ENCODE data around the gene NAALADL1. TPM values are rescaled to one million over a fixed set of nuclear protein-coding genes. Genes with fewer than 3 reads are reported as not detected.

The NAALADL1 gene
- total RNA-seq, 2 donors from 2014 or later, result 2.2 to 4.5 TPM

DNA sequence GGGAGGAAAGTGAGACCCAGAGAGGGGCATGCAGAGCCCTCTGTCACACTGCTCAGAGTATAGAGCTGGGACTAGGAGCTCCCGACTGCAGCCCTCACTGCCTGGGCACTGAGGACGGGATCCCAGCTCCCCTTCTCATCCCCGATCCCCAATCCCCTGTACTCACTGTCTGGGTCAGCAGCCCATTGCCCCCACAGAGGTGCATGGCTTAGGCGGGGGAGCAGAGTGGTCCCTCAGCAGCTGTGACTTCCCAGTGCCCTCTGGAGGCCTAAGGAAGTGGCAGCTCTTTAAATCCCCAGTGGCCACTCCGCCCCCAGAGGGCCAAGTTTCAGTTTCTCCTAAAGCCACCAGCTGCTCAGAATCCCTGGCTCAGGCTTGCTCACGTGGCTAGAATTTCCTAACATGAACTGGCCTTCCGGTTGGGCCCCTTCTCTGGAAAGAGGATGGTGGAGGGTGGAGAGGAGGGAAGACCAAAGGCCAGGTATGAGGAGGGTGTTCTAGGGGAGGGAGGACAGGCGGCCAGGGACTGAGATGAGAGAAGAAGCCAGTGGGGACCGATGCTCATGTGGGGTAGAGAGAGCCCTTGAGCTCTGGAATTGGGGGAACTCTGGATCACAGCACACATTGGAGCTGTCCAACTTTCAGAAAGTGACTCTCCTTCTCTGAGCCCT, 61.5 kb downstream of the NAALADL1 start, which contains the start of gene BATF2:
TSS of gene BATF2 (minus strand) at position 262 of the 671 bp plus-strand sequence. CDS start at position 205, 57 bp downstream.
- Histone ChIP-seq H3K4me3 (ENCODE audit: low read length) (no peak within 1 kb of the TSS), H3K27ac (ENCODE audit: low read depth, low read length) (no peak within 1 kb of the TSS), H3K27me3 (ENCODE audit: control insufficient read depth, insufficient read depth, low read length, poor library complexity, severe bottlenecking) (no peaks in the 10 kb centered on the region), H3K9me3 (ENCODE audit: control insufficient read depth, low read length) (no peaks in the 10 kb centered on the region), H3K9ac (ENCODE audit: extremely low read depth, low read length, poor library complexity, severe bottlenecking) (no peak within 1 kb of the TSS), H3K36me3 (ENCODE audit: control insufficient read depth, insufficient read depth, low read length) (no peaks in the 10 kb centered on the region), H3K4me1 (ENCODE audit: control insufficient read depth, insufficient read depth, low read length) (no peaks in the 10 kb centered on the region)
- peak; percentile 92 for DNase-seq
- WGBS, 2 experiments (ENCODE audit: insufficient coverage in 1 of 2, insufficient read length in 1 of 2), result 21 to 37% methylated on average over 3 to 9 of the region's 9 CpGs
- no peaks in the 10 kb centered on the region for H3K36me3 Mint-ChIP-seq (ENCODE audit: low read depth)
- no peaks in the 10 kb centered on the region for H3K9me3 Mint-ChIP-seq
- H3K4me3 Mint-ChIP-seq, result peak within 1 kb of the TSS; percentile 5
- no peak within 1 kb of the TSS for H3K27ac Mint-ChIP-seq
- H3K27me3 Mint-ChIP-seq (ENCODE audit: insufficient read depth), result no peaks in the 10 kb centered on the region
- peaks cover 7% of the 10 kb centered on the region for H3K4me1 Mint-ChIP-seq
- TF ChIP-seq, protein P1, sequence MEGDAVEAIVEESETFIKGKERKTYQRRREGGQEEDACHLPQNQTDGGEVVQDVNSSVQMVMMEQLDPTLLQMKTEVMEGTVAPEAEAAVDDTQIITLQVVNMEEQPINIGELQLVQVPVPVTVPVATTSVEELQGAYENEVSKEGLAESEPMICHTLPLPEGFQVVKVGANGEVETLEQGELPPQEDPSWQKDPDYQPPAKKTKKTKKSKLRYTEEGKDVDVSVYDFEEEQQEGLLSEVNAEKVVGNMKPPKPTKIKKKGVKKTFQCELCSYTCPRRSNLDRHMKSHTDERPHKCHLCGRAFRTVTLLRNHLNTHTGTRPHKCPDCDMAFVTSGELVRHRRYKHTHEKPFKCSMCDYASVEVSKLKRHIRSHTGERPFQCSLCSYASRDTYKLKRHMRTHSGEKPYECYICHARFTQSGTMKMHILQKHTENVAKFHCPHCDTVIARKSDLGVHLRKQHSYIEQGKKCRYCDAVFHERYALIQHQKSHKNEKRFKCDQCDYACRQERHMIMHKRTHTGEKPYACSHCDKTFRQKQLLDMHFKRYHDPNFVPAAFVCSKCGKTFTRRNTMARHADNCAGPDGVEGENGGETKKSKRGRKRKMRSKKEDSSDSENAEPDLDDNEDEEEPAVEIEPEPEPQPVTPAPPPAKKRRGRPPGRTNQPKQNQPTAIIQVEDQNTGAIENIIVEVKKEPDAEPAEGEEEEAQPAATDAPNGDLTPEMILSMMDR (conservative IDR thresholded peaks at IDR 0.05), result peak; percentile 78

DNA sequence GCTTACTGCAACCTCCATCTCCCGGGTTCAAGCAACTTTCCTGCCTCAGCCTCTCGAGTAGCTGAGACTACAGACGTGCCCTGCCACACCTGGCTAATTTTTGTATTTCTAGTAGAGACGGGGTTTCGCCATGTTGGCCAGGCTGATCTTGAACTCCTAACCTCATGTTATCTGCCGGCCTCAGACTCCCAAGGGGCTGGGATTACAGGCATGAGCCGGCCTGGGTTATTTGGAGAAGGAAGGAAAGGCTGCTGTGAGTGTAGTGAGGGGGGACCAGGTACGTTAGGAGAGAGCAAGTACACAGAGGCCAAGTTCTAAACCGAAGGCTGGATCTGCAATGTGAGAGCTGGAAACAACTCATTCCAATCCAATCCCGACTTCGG, 62.0 kb downstream of the NAALADL1 start:
- Histone ChIP-seq H3K36me3 (ENCODE audit: control insufficient read depth, insufficient read depth, low read length) (no peaks in the 10 kb centered on the region), H3K4me1 (ENCODE audit: control insufficient read depth, insufficient read depth, low read length) (no peaks in the 10 kb centered on the region), H3K27me3 (ENCODE audit: control insufficient read depth, insufficient read depth, low read length, poor library complexity, severe bottlenecking) (no peaks in the 10 kb centered on the region), H3K27ac (ENCODE audit: low read depth, low read length) (no peak overlapping the region), H3K9me3 (ENCODE audit: control insufficient read depth, low read length) (no peaks in the 10 kb centered on the region), H3K4me3 (ENCODE audit: low read length) (no peak overlapping the region), H3K9ac (ENCODE audit: extremely low read depth, low read length, poor library complexity, severe bottlenecking) (no peak overlapping the region)
- 80% methylated on average over 7 to 11 of the region's 11 CpGs for WGBS, 2 experiments (ENCODE audit: insufficient coverage in 1 of 2, insufficient read length in 1 of 2)
- Mint-ChIP-seq H3K4me3 (peak overlapping the region; percentile 5), H3K27ac (no peak overlapping the region), H3K9me3 (no peaks in the 10 kb centered on the region), H3K27me3 (ENCODE audit: insufficient read depth) (no peaks in the 10 kb centered on the region), H3K36me3 (ENCODE audit: low read depth) (no peaks in the 10 kb centered on the region), H3K4me1 (peaks cover 7% of the 10 kb centered on the region)
- no peak for DNase-seq
- TF ChIP-seq, protein P1 (conservative IDR thresholded peaks at IDR 0.05), result no peak

Small RNA genes lying within 50 kb of the gene (microRNA-seq; reads per million reads assigned to microRNA genes)
- not detected for gene MIR6879 (ENCODE audit: borderline microRNAs expressed)

Other genes with a start within 250 kb of the NAALADL1 start
- gene MEN1, start 248.0 kb downstream of the NAALADL1 start, total RNA-seq, result 10 to 100 TPM; 44.5 to 48.7 TPM
- 10 to 100 TPM; 11.1 to 12.6 TPM for gene CDC42BPG, start 213.9 kb downstream of the NAALADL1 start, total RNA-seq
- gene EHD1, start 179.9 kb downstream of the NAALADL1 start, total RNA-seq, result 10 to 100 TPM; 39.7 to 43.8 TPM
- gene ATG2A, start 141.3 kb downstream of the NAALADL1 start, total RNA-seq, result 10 to 100 TPM; 17.0 to 23.0 TPM
- gene PPP2R5B, start 133.9 kb downstream of the NAALADL1 start, total RNA-seq, result 1 to 10 TPM; 2.8 to 3.3 TPM
- gene GPHA2, start 122.7 kb downstream of the NAALADL1 start, total RNA-seq, result under 1 TPM in 1 of 2 donors, not detected in 1; 0.77 TPM
- not detected for gene MAJIN, start 86.4 kb downstream of the NAALADL1 start, total RNA-seq
- under 1 TPM in 1 of 2 donors, not detected in 1; 0.27 TPM for gene BATF2, start 61.6 kb downstream of the NAALADL1 start, total RNA-seq
- gene ARL2, start 44.4 kb downstream of the NAALADL1 start, total RNA-seq, result 100 to 1,000 TPM; 127 to 199 TPM
- gene SNX15, start 31.1 kb downstream of the NAALADL1 start, total RNA-seq, result 10 to 100 TPM; 14.2 to 16.4 TPM
- 10 to 100 TPM; 11.4 to 12.0 TPM for gene SAC3D1, start 17.3 kb downstream of the NAALADL1 start, total RNA-seq
- 10 to 100 TPM; 48.1 to 82.6 TPM for gene CDCA5, start 25.5 kb upstream of the NAALADL1 start, total RNA-seq
- 10 to 100 TPM; 35.7 to 46.6 TPM for gene ZFPL1, start 25.7 kb upstream of the NAALADL1 start, total RNA-seq
- 100 to 1,000 TPM; 107 to 113 TPM for gene VPS51, start 37.7 kb upstream of the NAALADL1 start, total RNA-seq
- 100 to 1,000 TPM in 1 of 2 donors, 10 to 100 TPM in 1; 97.9 to 108 TPM for gene TM7SF2, start 53.3 kb upstream of the NAALADL1 start, total RNA-seq
- 10 to 100 TPM; 11.0 to 11.8 TPM for gene ZNHIT2, start 59.1 kb upstream of the NAALADL1 start, total RNA-seq
- 100 to 1,000 TPM; 774 to 802 TPM for gene FAU, start 63.6 kb upstream of the NAALADL1 start, total RNA-seq
- gene MRPL49, start 63.8 kb upstream of the NAALADL1 start, total RNA-seq, result 10 to 100 TPM; 53.9 to 56.6 TPM
- 10 to 100 TPM; 30.4 to 39.5 TPM for gene SYVN1, start 76.0 kb upstream of the NAALADL1 start, total RNA-seq
- under 1 TPM in 1 of 2 donors, not detected in 1; 0.46 TPM for gene SPDYC, start 111.7 kb upstream of the NAALADL1 start, total RNA-seq
- gene CAPN1, start 123.4 kb upstream of the NAALADL1 start, total RNA-seq, result 100 to 1,000 TPM; 183 to 223 TPM
- 10 to 100 TPM; 42.2 to 65.0 TPM for gene POLA2, start 203.4 kb upstream of the NAALADL1 start, total RNA-seq

All from endodermal cell (in vitro differentiated cells).